22Rv1 (cell line): ENCODE results near the gene FKBP10.

Experiments used
- ZFX ChIP-seq: fragments of 450-650 bp; IDR thresholded peaks from 2 replicates; pipeline ENCODE4 v1.6.1; 2017; ENCODE audit warnings: antibody characterized with exemption, borderline replicate concordance
- TF ChIP-seq, protein P1 (sequence below): fragments of 450-650 bp; IDR thresholded peaks from 2 replicates; pipeline ENCODE4 v1.5.1; 2017; ENCODE audit warnings: mild to moderate bottlenecking

DNA sequence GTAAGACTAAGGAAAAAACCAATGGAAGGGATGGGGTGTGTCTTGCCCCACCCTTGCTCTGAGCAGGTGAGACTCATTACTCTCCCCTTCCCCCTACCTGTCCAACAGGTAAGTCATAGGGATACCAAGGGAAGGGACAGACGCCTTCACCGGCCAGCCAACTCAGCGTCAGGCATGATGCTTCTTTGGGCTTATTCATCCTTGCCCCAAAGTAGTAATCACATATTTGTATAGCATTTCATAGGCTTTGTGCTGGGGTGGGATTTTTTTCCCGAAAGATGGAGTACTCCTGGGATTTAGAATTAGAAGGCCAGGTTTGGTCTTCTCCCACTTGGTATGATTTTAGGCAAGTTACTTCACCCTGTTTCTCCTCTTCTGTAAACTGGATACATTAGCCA, 25.8 kb upstream of the FKBP10 start:
- TF ChIP-seq, protein P1, sequence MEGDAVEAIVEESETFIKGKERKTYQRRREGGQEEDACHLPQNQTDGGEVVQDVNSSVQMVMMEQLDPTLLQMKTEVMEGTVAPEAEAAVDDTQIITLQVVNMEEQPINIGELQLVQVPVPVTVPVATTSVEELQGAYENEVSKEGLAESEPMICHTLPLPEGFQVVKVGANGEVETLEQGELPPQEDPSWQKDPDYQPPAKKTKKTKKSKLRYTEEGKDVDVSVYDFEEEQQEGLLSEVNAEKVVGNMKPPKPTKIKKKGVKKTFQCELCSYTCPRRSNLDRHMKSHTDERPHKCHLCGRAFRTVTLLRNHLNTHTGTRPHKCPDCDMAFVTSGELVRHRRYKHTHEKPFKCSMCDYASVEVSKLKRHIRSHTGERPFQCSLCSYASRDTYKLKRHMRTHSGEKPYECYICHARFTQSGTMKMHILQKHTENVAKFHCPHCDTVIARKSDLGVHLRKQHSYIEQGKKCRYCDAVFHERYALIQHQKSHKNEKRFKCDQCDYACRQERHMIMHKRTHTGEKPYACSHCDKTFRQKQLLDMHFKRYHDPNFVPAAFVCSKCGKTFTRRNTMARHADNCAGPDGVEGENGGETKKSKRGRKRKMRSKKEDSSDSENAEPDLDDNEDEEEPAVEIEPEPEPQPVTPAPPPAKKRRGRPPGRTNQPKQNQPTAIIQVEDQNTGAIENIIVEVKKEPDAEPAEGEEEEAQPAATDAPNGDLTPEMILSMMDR = no peak
- no peak for TF ChIP-seq ZFX
